HFFc6 (cell line): ENCODE data around the gene ZNF429. TPM values are rescaled to one million over a fixed set of nuclear protein-coding genes. Genes with fewer than 3 reads are reported as not detected.
"Not testable (repeated sequence)": the region's sequence is repeated elsewhere in the genome, so short reads cannot be mapped to it uniquely, and the experiment has no call there.

ENCODE experiments used
- DNase-seq: peaks from one replicate; pipeline ENCODE4 v3.0.0-alpha.2; 2018
- H3K27ac Mint-ChIP-seq: 2 replicates; pipeline ENCODE4 v1.8.0; 2020; ENCODE audit warnings: mild to moderate bottlenecking, mixed read lengths
- H3K27me3 Mint-ChIP-seq: 2 replicates; pipeline ENCODE4 v1.8.0; 2021; ENCODE audit warnings: mild to moderate bottlenecking, moderate library complexity, mixed read lengths; ENCODE audit not compliant: insufficient read depth
- H3K36me3 Mint-ChIP-seq: 2 replicates; pipeline ENCODE4 v1.8.0; 2021; ENCODE audit warnings: low read depth, mixed read lengths
- H3K4me1 Mint-ChIP-seq: 2 replicates; pipeline ENCODE4 v1.8.0; 2020; ENCODE audit warnings: low read depth, mixed read lengths
- H3K4me3 Mint-ChIP-seq: 2 replicates; pipeline ENCODE4 v1.8.0; 2020; ENCODE audit warnings: mild to moderate bottlenecking, moderate library complexity, mixed read lengths
- H3K9me3 Mint-ChIP-seq: 2 replicates; pipeline ENCODE4 v1.8.0; 2020; ENCODE audit warnings: mild to moderate bottlenecking, mixed read lengths
- total RNA-seq, 6 experiments: library from RNA; stranded (reverse); fragmentation: NEBNext Ultra II Directional; extraction: Animal tissue kit (Norgen Biotek cat#: 25700); gene quantifications; 2 replicates in 1 of 6; 3 replicates in 5 of 6; pipeline ENCODE4 v1.2.3, GENCODE V29; 2021
- TF ChIP-seq, protein P1 (sequence below): fragments of 200-600 bp; sonication (generic); IDR thresholded peaks from 2 replicates; pipeline ENCODE4 v1.5.0; 2021; ENCODE audit warnings: antibody characterized with exemption, mild to moderate bottlenecking

Gene ZNF429
- total RNA-seq, 6 experiments from 2014 or later, result 5.4 to 7.6 (median 6.7) TPM

DNA sequence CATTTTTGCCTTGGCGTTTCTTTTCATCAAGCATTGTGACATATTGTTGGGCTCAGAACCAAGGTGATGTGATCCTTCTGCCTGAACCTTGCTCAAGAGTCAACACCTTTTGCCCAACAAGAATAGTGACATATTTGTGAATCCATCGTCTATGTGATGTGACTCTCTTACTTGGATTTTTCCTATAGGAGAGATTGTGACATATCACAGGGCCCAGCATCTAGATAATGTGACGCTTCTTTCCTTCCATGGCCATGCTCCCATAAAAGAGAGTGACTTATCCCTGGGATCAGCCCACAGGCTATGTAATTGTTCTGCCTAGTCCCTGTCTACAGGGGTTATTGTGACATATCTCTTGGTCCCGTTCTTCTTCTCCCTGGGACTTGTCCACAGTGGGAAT, 8.5 kb upstream of the ZNF429 start:
- Mint-ChIP-seq H3K4me1 (no peaks in the 10 kb centered on the region), H3K36me3 (peaks cover 21% of the 10 kb centered on the region), H3K9me3 (peaks cover 27% of the 10 kb centered on the region), H3K27ac (no peak overlapping the region), H3K4me3 (no peak overlapping the region), H3K27me3 (no peaks in the 10 kb centered on the region)
- no peak for DNase-seq
- TF ChIP-seq, protein P1, sequence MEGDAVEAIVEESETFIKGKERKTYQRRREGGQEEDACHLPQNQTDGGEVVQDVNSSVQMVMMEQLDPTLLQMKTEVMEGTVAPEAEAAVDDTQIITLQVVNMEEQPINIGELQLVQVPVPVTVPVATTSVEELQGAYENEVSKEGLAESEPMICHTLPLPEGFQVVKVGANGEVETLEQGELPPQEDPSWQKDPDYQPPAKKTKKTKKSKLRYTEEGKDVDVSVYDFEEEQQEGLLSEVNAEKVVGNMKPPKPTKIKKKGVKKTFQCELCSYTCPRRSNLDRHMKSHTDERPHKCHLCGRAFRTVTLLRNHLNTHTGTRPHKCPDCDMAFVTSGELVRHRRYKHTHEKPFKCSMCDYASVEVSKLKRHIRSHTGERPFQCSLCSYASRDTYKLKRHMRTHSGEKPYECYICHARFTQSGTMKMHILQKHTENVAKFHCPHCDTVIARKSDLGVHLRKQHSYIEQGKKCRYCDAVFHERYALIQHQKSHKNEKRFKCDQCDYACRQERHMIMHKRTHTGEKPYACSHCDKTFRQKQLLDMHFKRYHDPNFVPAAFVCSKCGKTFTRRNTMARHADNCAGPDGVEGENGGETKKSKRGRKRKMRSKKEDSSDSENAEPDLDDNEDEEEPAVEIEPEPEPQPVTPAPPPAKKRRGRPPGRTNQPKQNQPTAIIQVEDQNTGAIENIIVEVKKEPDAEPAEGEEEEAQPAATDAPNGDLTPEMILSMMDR, result no peak

DNA sequence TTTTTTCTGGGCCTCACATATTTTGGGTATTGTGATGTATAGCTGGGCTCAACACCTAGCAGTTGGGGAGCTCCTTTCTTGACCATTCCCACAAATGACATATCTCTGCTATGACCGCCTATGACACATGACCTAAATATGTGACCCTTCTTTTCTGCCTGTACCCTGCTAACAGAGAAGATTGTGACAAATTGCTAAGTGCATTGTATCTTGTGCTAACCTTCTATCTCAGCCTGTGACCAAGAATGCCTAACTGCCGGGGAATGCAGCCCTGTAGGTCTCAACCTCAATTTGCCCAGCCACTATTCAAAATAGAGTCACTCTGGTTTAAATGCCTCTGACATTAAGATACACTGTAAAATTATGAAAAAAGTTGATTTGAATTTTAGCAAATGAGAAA, 6.8 kb upstream of the ZNF429 start:
- H3K4me3 Mint-ChIP-seq, result no peak overlapping the region
- TF ChIP-seq, protein P1, result no peak
- peaks cover 19% of the 10 kb centered on the region for H3K9me3 Mint-ChIP-seq
- H3K27ac Mint-ChIP-seq, result no peak overlapping the region
- H3K27me3 Mint-ChIP-seq, result no peaks in the 10 kb centered on the region
- no peaks in the 10 kb centered on the region for H3K4me1 Mint-ChIP-seq
- peaks cover 21% of the 10 kb centered on the region for H3K36me3 Mint-ChIP-seq
- DNase-seq, result no peak

DNA sequence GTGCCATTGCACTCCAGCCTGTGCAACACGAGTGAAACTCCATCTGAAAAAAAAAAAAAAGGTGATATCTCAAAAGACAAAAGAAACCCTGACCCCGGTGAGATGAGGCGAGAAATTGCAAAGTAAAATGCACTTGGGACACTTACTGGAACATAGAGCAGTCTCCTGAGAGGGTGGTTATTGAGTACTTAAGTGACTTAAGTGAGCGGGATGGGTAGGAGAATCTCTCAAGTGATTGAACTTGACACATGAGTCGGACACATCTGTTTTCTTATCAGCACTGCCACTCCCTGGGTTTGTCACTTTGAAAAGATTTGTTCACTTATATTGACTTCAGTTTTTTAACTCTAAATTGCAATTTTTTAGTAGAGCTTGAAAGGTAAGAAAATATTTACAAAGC, 2.8 kb downstream of the ZNF429 start:
- no peak overlapping the region for H3K4me3 Mint-ChIP-seq
- no peak overlapping the region for H3K27ac Mint-ChIP-seq
- TF ChIP-seq, protein P1, result no peak
- H3K36me3 Mint-ChIP-seq, result peaks cover 50% of the 10 kb centered on the region
- DNase-seq, result no peak
- H3K27me3 Mint-ChIP-seq, result peaks cover 4% of the 10 kb centered on the region
- H3K9me3 Mint-ChIP-seq, result peaks cover 42% of the 10 kb centered on the region
- H3K4me1 Mint-ChIP-seq, result peaks cover 20% of the 10 kb centered on the region

DNA sequence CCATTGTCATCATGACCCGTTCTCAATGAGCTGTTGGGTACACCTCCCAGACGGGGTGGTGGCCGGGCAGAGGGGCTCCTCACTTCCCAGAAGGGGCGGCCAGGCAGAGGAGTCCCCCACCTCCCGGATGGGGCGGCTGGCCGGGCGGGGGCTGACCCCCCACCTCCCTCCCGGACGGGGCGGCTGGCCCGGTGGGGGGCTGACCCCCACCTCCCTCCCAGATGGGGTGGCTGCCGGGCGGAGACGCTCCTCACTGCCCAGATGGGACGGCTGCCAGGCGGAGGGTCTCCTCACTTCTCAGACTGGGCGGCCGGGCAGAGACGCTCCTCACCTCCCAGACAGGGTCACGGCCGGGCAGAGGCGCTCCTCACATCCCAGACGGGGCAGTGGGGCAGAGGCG, 5.7 kb downstream of the ZNF429 start:
- DNase-seq, H3K27ac Mint-ChIP-seq, H3K4me3 Mint-ChIP-seq, H3K27me3 Mint-ChIP-seq: not testable (repeated sequence)
- H3K36me3 Mint-ChIP-seq, result peaks cover 61% of the 10 kb centered on the region
- H3K4me1 Mint-ChIP-seq, result peaks cover 11% of the 10 kb centered on the region
- peaks cover 60% of the 10 kb centered on the region for H3K9me3 Mint-ChIP-seq

DNA sequence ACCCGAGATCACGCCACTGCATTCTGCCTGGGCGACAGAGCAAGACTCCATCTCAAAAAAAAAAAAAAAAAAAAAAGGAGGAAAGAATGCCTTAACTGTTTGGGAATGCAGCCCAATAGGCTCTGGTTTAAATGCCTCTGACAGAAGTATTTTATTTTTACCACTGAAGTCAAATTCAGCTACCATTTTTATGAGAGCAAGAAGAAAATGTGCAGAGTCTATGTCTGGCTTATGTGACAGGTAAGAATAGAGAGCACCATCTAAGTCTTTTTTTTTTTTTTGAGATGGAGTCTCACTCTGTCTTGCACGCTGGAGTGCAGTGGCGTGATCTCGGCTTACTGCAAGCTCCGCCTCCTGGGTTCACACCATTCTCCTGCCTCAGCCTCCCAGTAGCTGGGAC, 7.2 kb downstream of the ZNF429 start:
- H3K27ac Mint-ChIP-seq, H3K27me3 Mint-ChIP-seq, H3K4me3 Mint-ChIP-seq, DNase-seq, H3K4me1 Mint-ChIP-seq: not testable (repeated sequence)
- Mint-ChIP-seq H3K9me3 (peaks cover 67% of the 10 kb centered on the region), H3K36me3 (peaks cover 63% of the 10 kb centered on the region)

DNA sequence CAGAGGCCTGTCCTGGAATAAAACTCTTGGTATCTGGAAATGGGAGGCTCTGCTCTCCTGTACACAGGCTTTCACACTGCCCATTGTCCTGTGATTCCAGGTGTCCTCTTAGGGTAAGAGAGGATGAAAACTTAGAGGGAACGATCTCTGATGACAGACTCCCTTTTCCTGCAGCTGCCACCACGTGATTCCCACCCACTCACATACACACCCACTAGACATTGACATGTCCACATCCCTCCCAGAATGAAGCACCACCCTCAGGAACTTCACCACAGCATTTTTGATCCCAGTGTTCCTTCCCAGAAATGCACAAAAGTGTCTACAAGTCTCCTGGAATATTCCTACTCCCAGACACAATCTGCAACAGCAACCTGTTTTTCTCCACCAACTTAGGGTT, 8.2 kb downstream of the ZNF429 start:
- H3K27ac Mint-ChIP-seq, result no peak overlapping the region
- TF ChIP-seq, protein P1, result no peak
- DNase-seq, result no peak

DNA sequence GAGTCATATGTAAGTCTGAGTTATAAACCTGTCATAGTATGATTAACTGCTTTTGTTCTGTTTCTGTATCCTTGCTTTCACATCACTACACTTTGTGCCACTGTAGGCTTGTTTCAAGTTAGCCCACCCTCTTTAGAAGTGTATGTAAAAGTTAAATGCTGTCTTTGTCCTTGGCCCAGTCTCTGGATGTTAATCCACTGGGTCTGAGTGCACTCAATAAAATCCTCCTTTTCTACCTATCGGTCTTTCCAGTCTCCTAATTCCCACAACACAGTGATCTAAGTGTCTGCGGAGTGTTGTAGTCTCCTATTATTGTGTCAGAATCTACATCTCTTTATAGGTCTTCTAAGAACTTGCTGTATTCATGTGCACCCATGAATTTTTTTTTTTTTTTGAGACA, 14.1 kb downstream of the ZNF429 start:
- Mint-ChIP-seq H3K4me1 (no peaks in the 10 kb centered on the region), H3K9me3 (peaks cover 79% of the 10 kb centered on the region), H3K27ac (no peak overlapping the region), H3K36me3 (peaks cover 79% of the 10 kb centered on the region), H3K27me3 (peaks cover 3% of the 10 kb centered on the region), H3K4me3 (no peak overlapping the region)
- TF ChIP-seq, protein P1, result no peak
- no peak for DNase-seq

More for the DNA sequence above, 8.2 kb downstream of the ZNF429 start:
- Mint-ChIP-seq H3K4me1 (no peaks in the 10 kb centered on the region; the same call in 1 of the 2 replicates), H3K36me3 (peaks cover 62% of the 10 kb centered on the region), H3K4me3 (no peak overlapping the region), H3K27me3 (peaks cover under 1% of the 10 kb centered on the region; the same call in 1 of the 2 replicates), H3K9me3 (peaks cover 67% of the 10 kb centered on the region)
